HFFc6 (cell line): Measurements from ENCODE around the gene CFAP74. TPM values are rescaled to one million over a fixed set of nuclear protein-coding genes. Genes with fewer than 3 reads are reported as not detected.

Experiments used
- DNase-seq: peaks from one replicate; pipeline ENCODE4 v3.0.0-alpha.2; 2018
- H3K27ac Mint-ChIP-seq: 2 replicates; pipeline ENCODE4 v1.8.0; 2020; ENCODE audit warnings: mild to moderate bottlenecking, mixed read lengths
- H3K27me3 Mint-ChIP-seq: 2 replicates; pipeline ENCODE4 v1.8.0; 2021; ENCODE audit warnings: mild to moderate bottlenecking, moderate library complexity, mixed read lengths; ENCODE audit not compliant: insufficient read depth
- H3K36me3 Mint-ChIP-seq: 2 replicates; pipeline ENCODE4 v1.8.0; 2021; ENCODE audit warnings: low read depth, mixed read lengths
- H3K4me1 Mint-ChIP-seq: 2 replicates; pipeline ENCODE4 v1.8.0; 2020; ENCODE audit warnings: low read depth, mixed read lengths
- H3K4me3 Mint-ChIP-seq: 2 replicates; pipeline ENCODE4 v1.8.0; 2020; ENCODE audit warnings: mild to moderate bottlenecking, moderate library complexity, mixed read lengths
- H3K9me3 Mint-ChIP-seq: 2 replicates; pipeline ENCODE4 v1.8.0; 2020; ENCODE audit warnings: mild to moderate bottlenecking, mixed read lengths
- total RNA-seq, 6 experiments: library from RNA; stranded (reverse); fragmentation: NEBNext Ultra II Directional; extraction: Animal tissue kit (Norgen Biotek cat#: 25700); gene quantifications; 2 replicates in 1 of 6; 3 replicates in 5 of 6; pipeline ENCODE4 v1.2.3, GENCODE V29; 2021
- TF ChIP-seq, protein P1 (sequence below): fragments of 200-600 bp; sonication (generic); IDR thresholded peaks from 2 replicates; pipeline ENCODE4 v1.5.0; 2021; ENCODE audit warnings: antibody characterized with exemption, mild to moderate bottlenecking

Gene CFAP74
- total RNA-seq, 6 experiments from 2014 or later = not detected

DNA sequence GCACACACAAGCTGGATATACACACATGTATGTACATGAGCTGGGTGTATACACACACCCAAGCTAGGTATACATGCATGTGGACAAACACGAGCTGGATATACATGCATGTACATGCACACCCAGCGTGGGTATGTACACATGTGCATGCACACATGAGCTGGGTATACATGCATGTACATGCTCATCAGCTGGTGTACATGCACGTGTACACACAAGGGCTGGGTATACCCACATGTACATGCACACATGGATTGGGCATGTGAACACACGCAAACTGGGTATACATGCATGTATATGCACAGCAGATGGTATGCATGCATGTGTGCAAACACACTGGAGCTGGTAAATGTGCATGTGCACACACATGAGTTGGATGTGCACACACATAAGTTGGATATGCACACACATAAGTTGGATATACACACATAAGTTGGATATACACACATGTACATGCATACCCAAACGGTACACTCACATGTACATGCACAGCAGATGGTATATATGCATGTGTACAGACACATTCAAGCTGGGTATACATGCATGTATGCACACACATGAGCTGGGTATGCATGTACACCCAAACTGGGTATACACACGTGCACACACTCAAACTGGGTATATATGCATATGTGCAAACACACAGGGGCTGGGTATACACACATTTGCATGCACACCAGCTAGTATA lies 105.2 kb downstream of the CFAP74 start:
- H3K27me3 Mint-ChIP-seq = peaks cover 8% of the 10 kb centered on the region; the same call in 1 of the 2 replicates
- no peak overlapping the region for H3K27ac Mint-ChIP-seq
- H3K36me3 Mint-ChIP-seq = no peaks in the 10 kb centered on the region
- H3K4me1 Mint-ChIP-seq = peaks cover 7% of the 10 kb centered on the region
- TF ChIP-seq, protein P1, sequence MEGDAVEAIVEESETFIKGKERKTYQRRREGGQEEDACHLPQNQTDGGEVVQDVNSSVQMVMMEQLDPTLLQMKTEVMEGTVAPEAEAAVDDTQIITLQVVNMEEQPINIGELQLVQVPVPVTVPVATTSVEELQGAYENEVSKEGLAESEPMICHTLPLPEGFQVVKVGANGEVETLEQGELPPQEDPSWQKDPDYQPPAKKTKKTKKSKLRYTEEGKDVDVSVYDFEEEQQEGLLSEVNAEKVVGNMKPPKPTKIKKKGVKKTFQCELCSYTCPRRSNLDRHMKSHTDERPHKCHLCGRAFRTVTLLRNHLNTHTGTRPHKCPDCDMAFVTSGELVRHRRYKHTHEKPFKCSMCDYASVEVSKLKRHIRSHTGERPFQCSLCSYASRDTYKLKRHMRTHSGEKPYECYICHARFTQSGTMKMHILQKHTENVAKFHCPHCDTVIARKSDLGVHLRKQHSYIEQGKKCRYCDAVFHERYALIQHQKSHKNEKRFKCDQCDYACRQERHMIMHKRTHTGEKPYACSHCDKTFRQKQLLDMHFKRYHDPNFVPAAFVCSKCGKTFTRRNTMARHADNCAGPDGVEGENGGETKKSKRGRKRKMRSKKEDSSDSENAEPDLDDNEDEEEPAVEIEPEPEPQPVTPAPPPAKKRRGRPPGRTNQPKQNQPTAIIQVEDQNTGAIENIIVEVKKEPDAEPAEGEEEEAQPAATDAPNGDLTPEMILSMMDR = no peak
- no peaks in the 10 kb centered on the region; the same call in 1 of the 2 replicates for H3K9me3 Mint-ChIP-seq
- H3K4me3 Mint-ChIP-seq = no peak overlapping the region
- no peak for DNase-seq

DNA sequence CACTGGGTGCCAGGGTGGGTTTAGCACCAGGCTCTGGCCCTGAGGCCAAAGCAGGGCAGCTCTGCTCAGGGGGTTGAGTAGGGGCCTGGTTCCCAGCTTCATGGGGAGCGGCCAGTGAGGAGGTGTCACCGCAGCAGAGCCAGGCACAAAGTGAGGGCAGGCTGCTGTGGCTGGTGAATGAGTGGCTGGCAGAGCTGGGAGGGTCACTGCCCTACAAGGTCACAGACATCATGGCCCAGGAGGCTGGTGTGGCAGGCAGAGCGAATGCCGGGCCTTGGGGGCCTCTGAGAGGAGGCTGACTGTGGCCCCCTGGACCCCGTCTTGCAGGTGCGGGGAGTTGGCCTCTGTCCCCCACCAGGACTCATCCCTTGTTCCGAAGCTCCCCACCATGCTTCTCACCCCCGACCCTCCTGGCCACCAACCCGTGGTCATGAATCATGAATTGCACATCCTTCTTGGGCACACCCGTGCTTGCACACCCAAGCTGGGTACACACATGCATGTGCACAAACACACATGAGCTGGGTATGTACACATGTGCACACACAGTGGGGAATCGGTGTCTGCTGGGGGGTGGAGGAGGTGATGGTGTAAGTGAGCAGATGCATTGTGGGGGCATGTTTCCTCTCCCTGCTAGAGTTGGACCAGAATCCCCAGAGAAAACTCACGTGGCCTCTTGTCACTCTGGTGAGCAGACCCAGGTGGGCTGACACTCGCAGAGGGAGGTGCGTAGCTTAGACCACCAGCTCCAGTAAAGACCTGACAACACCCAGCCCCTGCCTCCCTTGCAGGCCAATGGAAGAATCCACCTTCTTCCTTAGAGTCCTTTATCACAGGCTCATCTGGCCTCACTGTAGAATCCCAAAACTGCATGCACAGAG lies 107.9 kb downstream of the CFAP74 start:
- H3K4me3 Mint-ChIP-seq = no peak overlapping the region
- TF ChIP-seq, protein P1 = no peak
- H3K36me3 Mint-ChIP-seq = no peaks in the 10 kb centered on the region
- peaks cover 16% of the 10 kb centered on the region for H3K4me1 Mint-ChIP-seq
- H3K9me3 Mint-ChIP-seq = no peaks in the 10 kb centered on the region
- no peak for DNase-seq
- H3K27ac Mint-ChIP-seq = no peak overlapping the region
- H3K27me3 Mint-ChIP-seq = peaks cover 8% of the 10 kb centered on the region; the same call in 1 of the 2 replicates

DNA sequence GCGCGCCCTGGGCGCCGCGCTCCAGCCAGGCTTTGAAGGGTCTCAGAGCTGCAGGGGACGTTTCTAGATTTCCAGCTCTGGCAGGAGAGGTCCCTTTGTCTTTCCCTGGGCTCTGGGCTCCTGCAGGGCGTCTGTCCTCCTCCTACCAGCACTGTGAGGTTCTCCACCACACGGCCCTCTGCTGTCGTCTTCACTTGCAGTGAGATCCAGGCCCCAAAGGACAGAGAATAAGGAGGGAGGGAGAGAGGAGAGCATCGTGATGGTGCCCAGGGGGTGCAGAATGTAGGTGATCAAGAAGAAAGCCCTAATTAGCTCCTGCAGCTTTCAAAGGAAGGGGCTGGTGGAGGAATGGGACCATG lies 108.5 kb downstream of the CFAP74 start:
- Mint-ChIP-seq H3K9me3 (no peaks in the 10 kb centered on the region), H3K4me1 (peaks cover 16% of the 10 kb centered on the region), H3K27me3 (peaks cover 8% of the 10 kb centered on the region; the same call in 1 of the 2 replicates), H3K36me3 (no peaks in the 10 kb centered on the region), H3K27ac (no peak overlapping the region), H3K4me3 (no peak overlapping the region)
- no peak for DNase-seq
- TF ChIP-seq, protein P1 = no peak

DNA sequence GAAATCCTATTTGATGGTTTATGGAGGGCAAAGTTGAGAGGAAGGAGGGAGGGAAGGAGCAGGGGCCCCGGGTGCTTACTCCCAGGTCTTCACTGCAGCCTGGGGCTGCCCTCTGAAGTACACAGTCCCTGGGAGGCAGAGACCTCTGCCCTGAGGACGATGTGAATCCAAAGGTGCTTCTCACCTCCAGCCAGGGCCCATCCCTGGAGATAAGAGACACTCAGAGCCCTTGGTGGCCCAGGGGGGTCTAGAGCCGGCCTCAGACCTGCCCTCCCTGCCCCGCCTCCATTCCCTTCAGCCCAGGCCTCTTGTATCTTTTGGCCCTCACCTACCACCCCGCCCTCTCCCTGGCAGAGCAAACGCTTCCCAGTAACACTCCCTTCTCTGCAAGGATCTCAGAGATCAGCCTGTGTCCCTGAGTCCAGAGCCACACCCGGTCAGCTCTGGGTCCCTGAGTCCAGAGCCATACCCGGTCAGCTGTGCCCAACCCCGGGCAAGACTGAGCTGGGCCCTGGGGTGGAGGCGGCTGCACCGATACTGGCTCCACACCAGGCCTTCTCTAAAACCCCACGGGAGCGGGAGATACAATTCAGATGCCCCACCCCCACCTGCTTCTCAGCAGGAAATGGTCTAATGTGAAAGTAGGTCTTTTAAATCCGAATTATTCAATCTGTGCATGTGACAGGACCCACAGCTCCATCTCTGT lies 109.1 kb downstream of the CFAP74 start:
- TF ChIP-seq, protein P1 = no peak
- Mint-ChIP-seq H3K4me3 (no peak overlapping the region), H3K4me1 (peaks cover 16% of the 10 kb centered on the region), H3K9me3 (no peaks in the 10 kb centered on the region), H3K27ac (no peak overlapping the region), H3K27me3 (peaks cover 8% of the 10 kb centered on the region; the same call in 1 of the 2 replicates), H3K36me3 (0 out of 2 replicates have a peak, but pooled peaks cover under 1% of the 10 kb centered on the region)
- DNase-seq = no peak

DNA sequence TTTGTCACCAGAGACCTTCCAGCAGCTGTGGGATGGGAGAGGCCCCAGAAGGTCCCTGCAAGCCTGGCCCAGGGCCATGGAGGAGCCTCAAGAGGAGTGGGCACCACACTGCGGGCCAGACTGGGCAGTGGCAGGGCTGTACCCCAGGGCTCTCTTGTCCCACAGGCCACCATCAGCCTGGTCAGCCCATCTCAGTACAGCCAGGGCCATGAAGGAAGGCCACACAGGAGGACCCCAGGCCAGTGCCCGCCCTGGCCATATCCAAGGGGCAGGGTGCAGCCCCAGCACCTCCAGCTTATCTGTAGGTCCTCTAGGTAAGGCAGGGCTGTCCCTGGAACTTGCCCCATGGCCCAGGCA lies 109.6 kb downstream of the CFAP74 start:
- no peaks in the 10 kb centered on the region for H3K9me3 Mint-ChIP-seq
- peaks cover 10% of the 10 kb centered on the region for H3K27me3 Mint-ChIP-seq
- peaks cover 20% of the 10 kb centered on the region for H3K4me1 Mint-ChIP-seq
- TF ChIP-seq, protein P1 = no peak
- H3K36me3 Mint-ChIP-seq = peaks cover 6% of the 10 kb centered on the region
- no peak overlapping the region for H3K27ac Mint-ChIP-seq
- no peak for DNase-seq
- no peak overlapping the region for H3K4me3 Mint-ChIP-seq
